K562 (cell line): ENCODE results near the gene ZNF358. TPM values are rescaled to one million over a fixed set of nuclear protein-coding genes. Genes with fewer than 3 reads are reported as not detected.
A peak's percentile ranks its signal among the peaks of the same experiment; 100 is the strongest.

ENCODE experiments used
- ADNP ChIP-seq: fragments of 200-800 bp; sonication (Bioruptor generic); IDR thresholded peaks from 2 replicates; pipeline ENCODE4 v1.6.1; 2016; ENCODE audit warnings: missing genetic modification characterization, missing compliant biosample characterization
- BRCA1 ChIP-seq, 2 experiments: fragments of 450-650 bp in 1 of 2; sonication (generic) in 1 of 2; formaldehyde crosslinking in 1 of 2; IDR thresholded peaks; 2 replicates each; pipeline versions ENCODE4 v1.5.0 to v1.6.1; 2017 to 2020; ENCODE audit warnings: mild to moderate bottlenecking in 1 of 2, missing genetic modification reagents in 1 of 2
- CHD4 ChIP-seq: fragments of 200-600 bp; sonication (generic); IDR thresholded peaks from 3 replicates; pipeline ENCODE4 v1.6.1; 2012; ENCODE audit warnings: low read depth, mild to moderate bottlenecking, mixed read lengths, low read length, inconsistent platforms; ENCODE audit not compliant: insufficient read depth, insufficient replicate concordance, poor library complexity, severe bottlenecking
- KLF16 ChIP-seq: IDR thresholded peaks from 2 replicates; pipeline ENCODE4 v1.6.1; 2016; ENCODE audit warnings: antibody characterized with exemption
- NFIX ChIP-seq: fragments of 250-450 bp; sonication (Bioruptor Pico); IDR thresholded peaks from 2 replicates; pipeline ENCODE4 v1.4.0; 2020; ENCODE audit warnings: low read depth, mild to moderate bottlenecking, moderate library complexity
- PTTG1 ChIP-seq: fragments of 450-650 bp; IDR thresholded peaks from 2 replicates; pipeline ENCODE4 v1.6.1; 2016; ENCODE audit warnings: low read depth, mild to moderate bottlenecking, missing genetic modification characterization, missing compliant biosample characterization
- STAT5B ChIP-seq: fragments of 250-450 bp; sonication (Bioruptor Pico); IDR thresholded peaks from 2 replicates; pipeline ENCODE4 v1.8.0; 2021; ENCODE audit warnings: mild to moderate bottlenecking, inconsistent platforms
- TCF7 ChIP-seq: sonication (generic); IDR thresholded peaks from 2 replicates; pipeline ENCODE4 v1.6.1; 2016; ENCODE audit warnings: antibody characterized with exemption, borderline replicate concordance
- TCF7L2 ChIP-seq: fragments of 150-350 bp; IDR thresholded peaks from 2 replicates; pipeline ENCODE4 v1.6.1; 2016; ENCODE audit warnings: low read depth, mild to moderate bottlenecking, low read length, moderate library complexity
- YY1 ChIP-seq, 3 experiments: IDR thresholded peaks; 2 replicates each; pipeline ENCODE4 v1.6.1; 2011; ENCODE audit warnings: low read length in 2 of 3, mild to moderate bottlenecking in 2 of 3, moderate library complexity in 2 of 3, borderline replicate concordance in 1 of 3, control low read depth in 1 of 3, low read depth in 1 of 3; ENCODE audit not compliant: insufficient read depth in 3 of 3, insufficient replicate concordance in 2 of 3, control insufficient read depth in 1 of 3, insufficient read length in 1 of 3; ENCODE audit errors: extremely low read depth in 1 of 3
- ZBTB8A ChIP-seq: fragments of 450-650 bp; IDR thresholded peaks from 2 replicates; pipeline ENCODE4 v1.6.1; 2018; ENCODE audit warnings: mild to moderate bottlenecking, moderate library complexity; ENCODE audit not compliant: partially characterized antibody
- ZNF174 ChIP-seq: fragments of 250-450 bp; sonication (Bioruptor Pico); IDR thresholded peaks from 2 replicates; pipeline ENCODE4 v1.4.0; 2020; ENCODE audit warnings: mild to moderate bottlenecking
- ZNF175 ChIP-seq: fragments of 200-800 bp; sonication (Bioruptor generic); IDR thresholded peaks from 2 replicates; pipeline ENCODE4 v1.6.1; 2016; ENCODE audit warnings: low read depth, mild to moderate bottlenecking, missing genetic modification characterization, missing compliant biosample characterization
- ZNF282 ChIP-seq: sonication (generic); formaldehyde crosslinking; IDR thresholded peaks from 2 replicates; pipeline ENCODE4 v1.8.1; 2023; ENCODE audit warnings: missing genetic modification reagents
- ZNF79 ChIP-seq: fragments of 250-450 bp; sonication (Bioruptor Pico); IDR thresholded peaks from 2 replicates; pipeline ENCODE4 v1.4.0; 2020; ENCODE audit warnings: low read depth, mild to moderate bottlenecking, moderate library complexity
- polyA plus RNA-seq, 8 experiments: library from polyadenylated mRNA; depleted of rRNA in 4 of 8; stranded (reverse) in 5 of 8; unstranded in 3 of 8; fragments of >200 nt; fragmentation: Nextera tagmentation in 2 of 8; fragmentation: Illumina TruSeq in 1 of 8; extraction: Ambion mirVana in 2 of 8; extraction: Trizol in 1 of 8; gene quantifications; 2 replicates each; pipeline versions ENCODE4 v1.2.1 to v1.2.3, GENCODE V29; 2011 to 2014; ENCODE audit warnings: inconsistent platforms in 1 of 8, missing spikeins in 1 of 8
- total RNA-seq, 7 experiments: library from RNA; depleted of rRNA in 6 of 7; stranded (reverse); fragments of >200 nt in 6 of 7; fragmentation: Illumina TruSeq in 2 of 7; extraction: Trizol in 2 of 7; gene quantifications; 2 replicates each; pipeline versions ENCODE4 v1.2.1 to v1.2.3, GENCODE V29; 2011 to 2021; ENCODE audit warnings: low replicate concordance in 1 of 7
- TF ChIP-seq, protein P1 (sequence below), 3 experiments: fragments of 200-800 bp in 1 of 3; sonication (Bioruptor generic) in 1 of 3; sonication (generic) in 1 of 3; formaldehyde crosslinking in 1 of 3; IDR thresholded peaks; 2 replicates each; pipeline versions ENCODE4 v1.6.1 to v1.8.0; 2016 to 2022; ENCODE audit warnings: mild to moderate bottlenecking in 2 of 3, missing compliant biosample characterization in 2 of 3, missing genetic modification characterization in 2 of 3, missing genetic modification reagents in 1 of 3
- TF ChIP-seq, protein P2 (sequence below): fragments of 250-450 bp; sonication (Bioruptor Pico); IDR thresholded peaks from 2 replicates; pipeline ENCODE4 v1.8.0; 2022; ENCODE audit warnings: inconsistent platforms
- TF ChIP-seq, protein P3 (sequence below): fragments of 450-650 bp; formaldehyde crosslinking; IDR thresholded peaks from 2 replicates; pipeline ENCODE4 v1.4.0; 2022; ENCODE audit warnings: missing genetic modification characterization

The ZNF358 gene
- total and polyA plus RNA-seq, 9 of the 15 experiments (the other 6 are each of a cell fraction or from before 2014, with no cell fraction given): 0.04 to 17.2 (median 4.9) TPM

DNA sequence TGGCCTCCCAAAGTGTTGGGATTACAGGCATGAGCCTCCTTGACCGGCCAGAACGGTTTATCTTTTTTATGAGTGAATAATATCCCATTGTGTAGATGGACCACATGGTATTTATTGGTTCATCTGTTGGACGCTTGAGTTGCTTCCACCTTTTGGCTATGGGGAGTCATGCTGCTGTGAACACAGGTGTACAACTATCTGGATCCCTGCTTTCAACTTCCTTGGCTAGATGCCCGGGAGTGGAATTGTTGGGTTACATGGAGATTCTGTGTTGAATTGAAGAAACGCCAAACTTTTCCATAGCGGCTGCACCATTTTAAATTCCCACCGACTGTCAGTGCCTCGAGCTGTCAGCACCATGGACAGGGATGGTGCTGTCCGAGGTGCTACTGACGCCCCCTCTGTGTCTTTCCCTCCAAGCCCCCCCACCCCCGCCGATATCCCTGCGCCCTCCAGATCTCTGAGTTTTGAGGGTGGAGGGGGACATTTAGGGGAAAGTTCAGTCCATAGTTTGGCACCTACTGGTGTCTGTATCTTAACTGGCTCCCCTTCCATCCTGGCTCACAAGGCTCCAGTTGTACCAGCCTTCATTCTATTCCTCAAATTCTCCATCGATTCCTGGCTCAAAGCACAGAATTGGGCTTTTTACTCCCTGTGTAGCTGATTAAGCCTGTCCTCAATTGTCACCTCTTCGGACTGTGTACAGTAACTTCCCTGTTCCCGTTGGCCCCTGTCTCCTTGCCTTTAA, 46.9 kb downstream of the ZNF358 start (continued):
- TF ChIP-seq STAT5B (CRISPR knock-in tag): no peak
- TF ChIP-seq ADNP (tag): no peak
- TF ChIP-seq PTTG1 (tag): peak; percentile 66; the same call in 1 of the 2 replicates
- no peak for TF ChIP-seq KLF16
- no peak for TF ChIP-seq ZNF174
- TF ChIP-seq YY1 (IDR thresholded peaks at IDR 0.05; ENCODE audit: borderline replicate concordance in 1 of 3, control insufficient read depth in 1 of 3, extremely low read depth in 1 of 3, insufficient read depth in 3 of 3, insufficient read length in 1 of 3, insufficient replicate concordance in 2 of 3, low read depth in 1 of 3, low read length in 2 of 3): peak in 1 of 3 experiments; percentile 41
- peak; percentile 93 for TF ChIP-seq ZNF175
- TF ChIP-seq TCF7L2: no peak
- no peak for TF ChIP-seq CHD4
- TF ChIP-seq ZNF79 (CRISPR knock-in tag): no peak
- no peak for TF ChIP-seq NFIX (CRISPR knock-in tag)
- TF ChIP-seq, protein P1, sequence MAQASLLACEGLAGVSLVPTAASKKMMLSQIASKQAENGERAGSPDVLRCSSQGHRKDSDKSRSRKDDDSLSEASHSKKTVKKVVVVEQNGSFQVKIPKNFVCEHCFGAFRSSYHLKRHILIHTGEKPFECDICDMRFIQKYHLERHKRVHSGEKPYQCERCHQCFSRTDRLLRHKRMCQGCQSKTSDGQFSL (CRISPR knock-in tag; IDR thresholded peaks at IDR 0.05): peak; percentile 97
- TF ChIP-seq, protein P1 (tag; IDR thresholded peaks at IDR 0.05): peak; percentile 64 to 84; a peak in 3 of 4 replicates
- no peak for TF ChIP-seq TCF7
- TF ChIP-seq, protein P2, sequence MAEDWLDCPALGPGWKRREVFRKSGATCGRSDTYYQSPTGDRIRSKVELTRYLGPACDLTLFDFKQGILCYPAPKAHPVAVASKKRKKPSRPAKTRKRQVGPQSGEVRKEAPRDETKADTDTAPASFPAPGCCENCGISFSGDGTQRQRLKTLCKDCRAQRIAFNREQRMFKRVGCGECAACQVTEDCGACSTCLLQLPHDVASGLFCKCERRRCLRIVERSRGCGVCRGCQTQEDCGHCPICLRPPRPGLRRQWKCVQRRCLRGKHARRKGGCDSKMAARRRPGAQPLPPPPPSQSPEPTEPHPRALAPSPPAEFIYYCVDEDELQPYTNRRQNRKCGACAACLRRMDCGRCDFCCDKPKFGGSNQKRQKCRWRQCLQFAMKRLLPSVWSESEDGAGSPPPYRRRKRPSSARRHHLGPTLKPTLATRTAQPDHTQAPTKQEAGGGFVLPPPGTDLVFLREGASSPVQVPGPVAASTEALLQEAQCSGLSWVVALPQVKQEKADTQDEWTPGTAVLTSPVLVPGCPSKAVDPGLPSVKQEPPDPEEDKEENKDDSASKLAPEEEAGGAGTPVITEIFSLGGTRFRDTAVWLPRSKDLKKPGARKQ (CRISPR knock-in tag): no peak
- peak; percentile 98; the same call in 1 of the 2 replicates for TF ChIP-seq ZNF282 (CRISPR knock-in tag)
- TF ChIP-seq BRCA1 (IDR thresholded peaks at IDR 0.05): no peak
- TF ChIP-seq BRCA1 (CRISPR knock-in tag; IDR thresholded peaks at IDR 0.05): peak; percentile 94; the same call in 1 of the 2 replicates
- TF ChIP-seq, protein P3, sequence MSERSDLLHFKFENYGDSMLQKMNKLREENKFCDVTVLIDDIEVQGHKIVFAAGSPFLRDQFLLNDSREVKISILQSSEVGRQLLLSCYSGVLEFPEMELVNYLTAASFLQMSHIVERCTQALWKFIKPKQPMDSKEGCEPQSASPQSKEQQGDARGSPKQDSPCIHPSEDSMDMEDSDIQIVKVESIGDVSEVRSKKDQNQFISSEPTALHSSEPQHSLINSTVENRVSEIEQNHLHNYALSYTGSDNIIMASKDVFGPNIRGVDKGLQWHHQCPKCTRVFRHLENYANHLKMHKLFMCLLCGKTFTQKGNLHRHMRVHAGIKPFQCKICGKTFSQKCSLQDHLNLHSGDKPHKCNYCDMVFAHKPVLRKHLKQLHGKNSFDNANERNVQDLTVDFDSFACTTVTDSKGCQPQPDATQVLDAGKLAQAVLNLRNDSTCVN (CRISPR knock-in tag): no peak
- TF ChIP-seq ZBTB8A: no peak
